HepG2 (cell line): ENCODE data around the gene PFKFB4. TPM values are rescaled to one million over a fixed set of nuclear protein-coding genes. Genes with fewer than 3 reads are reported as not detected.

Source experiments
- ATAC-seq: fragments of 200-7000 bp; cut with Tn5 transposase; 3 replicates; pipeline ENCODE4 v1.9.1; 2020; ENCODE audit warnings: mild to moderate bottlenecking, moderate library complexity
- BruUV-seq: library from RNA; stranded (reverse); fragments of 400-500 nt; replicated peaks from 2 replicates; lab custom pipeline; 2021; lab: Mats Ljungman, UMichigan
- CTCF ChIA-PET: fragments of 300-600 bp; formaldehyde crosslinking; extraction: SDS; loops from one replicate; lab custom pipeline; 2021; ENCODE audit warnings: low total read pairs, inconsistent platforms, low intra/inter-chr PET ratio; lab: Yijun Ruan, JAX
- POLR2A ChIA-PET: fragments of 350-600 bp; sonication (Branson Sonifier 250); formaldehyde crosslinking; loops from one replicate; lab custom pipeline; 2020; ENCODE audit warnings: antibody characterized with exemption, inconsistent platforms; lab: Yijun Ruan, JAX
- DNase-seq: peaks from one replicate; pipeline ENCODE4 v3.0.0-alpha.2; 2015; ENCODE audit warnings: low spot score
- FAIRE-seq: peaks from 3 replicates; lab custom pipeline; 2011; peaks lifted over from hg19 to GRCh38; lab: Jason Lieb, UNC
- H2AFZ ChIP-seq: one replicate; pipeline ENCODE4 v1.6.1; 2011; ENCODE audit warnings: low read length, inconsistent platforms
- H3K27ac ChIP-seq: fragments of 300-600 bp; 3 replicates; pipeline ENCODE4 v1.8.0; 2011; ENCODE audit warnings: mixed run types, mild to moderate bottlenecking, mixed read lengths, low read length, inconsistent platforms; ENCODE audit not compliant: insufficient read depth; ENCODE audit errors: extremely low read length
- H3K27me3 ChIP-seq, 2 experiments: fragments of 200-600 bp in 1 of 2; 2 replicates in 1 of 2; 3 replicates in 1 of 2; pipeline versions ENCODE4 v1.6.0 to v1.8.0; 2011; ENCODE audit warnings: low read length in 2 of 2, mild to moderate bottlenecking in 2 of 2, moderate library complexity in 2 of 2, inconsistent platforms in 1 of 2; ENCODE audit not compliant: insufficient read depth in 2 of 2, control insufficient read depth in 1 of 2
- H3K36me3 ChIP-seq, 2 experiments: fragments of 200-600 bp in 1 of 2; replicated peaks in 1 of 2; 2 replicates in 1 of 2; 3 replicates in 1 of 2; pipeline versions ENCODE4 v1.5.1 to v1.8.0; 2011; ENCODE audit warnings: low read length in 2 of 2, inconsistent platforms in 1 of 2; ENCODE audit not compliant: insufficient read depth in 2 of 2, control insufficient read depth in 1 of 2
- H3K4me1 ChIP-seq: 2 replicates; pipeline ENCODE4 v1.5.1; 2012; ENCODE audit warnings: low read length, inconsistent platforms; ENCODE audit not compliant: insufficient read depth
- H3K4me2 ChIP-seq: 2 replicates; pipeline ENCODE4 v1.6.0; 2011; ENCODE audit warnings: low read depth, low read length, inconsistent platforms
- H3K4me3 ChIP-seq, 3 experiments: fragments of 200-600 bp in 1 of 3; sonication (generic), shearing (Covaris generic) in 1 of 3; replicated peaks in 1 of 3; 2 replicates each; pipeline ENCODE4 v1.5.1; 2011 to 2016; ENCODE audit warnings: low read length in 3 of 3, inconsistent platforms in 2 of 3, low read depth in 2 of 3, mild to moderate bottlenecking in 2 of 3, control low read depth in 1 of 3, mixed read lengths in 1 of 3; ENCODE audit not compliant: insufficient read depth in 1 of 3
- H3K79me2 ChIP-seq: one replicate; pipeline ENCODE4 v1.6.1; 2011; ENCODE audit warnings: low read length, inconsistent platforms; ENCODE audit not compliant: insufficient read depth
- H3K9ac ChIP-seq: 2 replicates; pipeline ENCODE4 v1.6.0; 2011; ENCODE audit warnings: mild to moderate bottlenecking, low read depth, low read length, inconsistent platforms; ENCODE audit not compliant: insufficient read depth
- H3K9me3 ChIP-seq: 2 replicates; pipeline ENCODE4 v1.5.1; 2012; ENCODE audit warnings: mild to moderate bottlenecking, low read length
- H4K20me1 ChIP-seq: 2 replicates; pipeline ENCODE4 v1.6.0; 2011; ENCODE audit warnings: inconsistent platforms, mild to moderate bottlenecking, low read length, moderate library complexity; ENCODE audit not compliant: insufficient read depth
- IKZF1 ChIP-seq: fragments of 450-650 bp; IDR thresholded peaks from 2 replicates; pipeline ENCODE4 v1.7.1; 2016
- MED1 ChIP-seq: sonication (generic); formaldehyde crosslinking; IDR thresholded peaks from 2 replicates; pipeline ENCODE4 v1.4.0; 2020; ENCODE audit warnings: missing genetic modification reagents
- MNT ChIP-seq: fragments of 450-650 bp; IDR thresholded peaks from 2 replicates; pipeline ENCODE4 v1.6.1; 2016
- NR2F2 ChIP-seq: IDR thresholded peaks from 2 replicates; pipeline ENCODE4 v1.6.1; 2012; ENCODE audit warnings: low read depth, inconsistent platforms, borderline replicate concordance
- POLR2A ChIP-seq, 2 experiments: IDR thresholded peaks; 2 replicates each; pipeline ENCODE4 v1.6.1; 2011; ENCODE audit warnings: low read depth in 2 of 2, low read length in 2 of 2, mild to moderate bottlenecking in 1 of 2, moderate library complexity in 1 of 2; ENCODE audit not compliant: insufficient read depth in 1 of 2
- POLR2AphosphoS5 ChIP-seq: IDR thresholded peaks from 2 replicates; pipeline ENCODE4 v1.6.1; 2012; ENCODE audit warnings: low read depth, low read length
- SCMH1 ChIP-seq: sonication (generic); formaldehyde crosslinking; IDR thresholded peaks from 2 replicates; pipeline ENCODE4 v1.9.0; 2021; ENCODE audit warnings: missing genetic modification reagents, mild to moderate bottlenecking, borderline replicate concordance
- SP140L ChIP-seq: sonication (generic); formaldehyde crosslinking; IDR thresholded peaks from 2 replicates; pipeline ENCODE4 v1.4.0; 2020; ENCODE audit warnings: missing genetic modification reagents, borderline replicate concordance
- SPEN ChIP-seq: sonication (generic); formaldehyde crosslinking; IDR thresholded peaks from 2 replicates; pipeline ENCODE4 v1.5.1; 2020; ENCODE audit warnings: low read depth, mild to moderate bottlenecking, missing genetic modification reagents
- ZFP37 ChIP-seq: sonication (generic); formaldehyde crosslinking; IDR thresholded peaks from 2 replicates; pipeline ENCODE4 v1.4.0; 2020; ENCODE audit warnings: missing genetic modification reagents, borderline replicate concordance
- ZNF83 ChIP-seq: sonication (generic); formaldehyde crosslinking; IDR thresholded peaks from 2 replicates; pipeline ENCODE4 v1.4.0; 2020; ENCODE audit warnings: missing genetic modification reagents, mild to moderate bottlenecking, borderline replicate concordance
- WGBS: methylation state at CpG from one replicate; pipeline ENCODE4 v1.1.6; 2017; ENCODE audit warnings: low lambda C conversion rate; 5-methylcytosine and 5-hydroxymethylcytosine counted together
- in situ Hi-C: cut with HindIII; loops from 2 replicates; pipeline ENCODE4 v1.10.0; 2017; ENCODE audit warnings: low pct_unique_long_range_greater_than_20kb; ENCODE audit not compliant: extremely low pct_ligation_motif_present
- intact Hi-C: fragments of 100-400 bp; cut with micrococcal nuclease; formaldehyde crosslinking; loops from one replicate; pipeline ENCODE4 v1.10.0; 2022; ENCODE audit not compliant: unreplicated experiment
- polyA plus RNA-seq, 8 experiments: library from polyadenylated mRNA; depleted of rRNA in 3 of 8; stranded (reverse) in 7 of 8; unstranded in 1 of 8; fragments of >200 nt; fragmentation: Illumina TruSeq in 4 of 8; extraction: Trizol in 4 of 8; gene quantifications; 2 replicates each; pipeline versions ENCODE4 v1.2.1 to v1.2.3, GENCODE V29; 2011 to 2016; ENCODE audit warnings: low read depth in 4 of 8, missing spikeins in 1 of 8, mixed read lengths in 1 of 8; ENCODE audit not compliant: insufficient read depth in 1 of 8
- total RNA-seq, 5 experiments: library from RNA; depleted of rRNA; stranded (reverse); fragments of >200 nt; fragmentation: Illumina TruSeq; extraction: Trizol; gene quantifications; 2 replicates each; pipeline ENCODE4 v1.2.3, GENCODE V29; 2016; ENCODE audit warnings: low read depth in 1 of 5
- TF ChIP-seq, protein P1 (sequence below): sonication (generic); formaldehyde crosslinking; IDR thresholded peaks from 2 replicates; pipeline ENCODE4 v1.4.0; 2020; ENCODE audit warnings: low read depth, mild to moderate bottlenecking, missing genetic modification reagents

Gene PFKFB4
- total and polyA plus RNA-seq, 2 of the 13 experiments (the other 11 are each of a cell fraction or from before 2014, with no cell fraction given), result 7.1 to 103 TPM

DNA sequence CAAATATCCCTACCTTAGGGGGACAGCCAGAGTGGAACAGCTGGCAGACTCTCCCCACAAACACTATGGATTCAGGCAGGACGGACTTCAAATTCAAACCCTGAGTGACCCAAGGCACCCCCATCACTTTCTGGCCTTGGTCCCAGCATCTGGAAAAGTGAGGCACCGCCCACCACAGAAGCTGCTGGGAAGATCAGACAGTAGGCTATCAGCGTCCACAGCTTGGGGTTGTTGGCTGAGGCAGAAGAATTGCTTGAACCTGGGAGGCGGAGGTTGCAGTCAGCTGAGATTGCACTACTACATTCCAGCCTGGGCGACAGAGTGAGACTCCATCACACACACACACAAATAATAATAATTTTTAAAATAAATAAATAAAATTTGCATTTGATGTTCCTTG, 8.5 kb downstream of the PFKFB4 start:
- DNase-seq (no peak), FAIRE-seq (no peak), ATAC-seq (no peak)
- H3K36me3 ChIP-seq, result peaks cover 33 to 79% of the 10 kb centered on the region in 2 experiments
- H3K79me2 ChIP-seq, result peaks cover 26% of the 10 kb centered on the region
- H3K27ac ChIP-seq, result no peak overlapping the region
- POLR2A ChIA-PET, result interaction anchor here (1.5 to 2.1 kb wide), 3 partner anchors 11 to 102 kb away, joined by 4 to 10 read pairs (median 4); partner anchors contain the start of gene ATRIP
- no peak overlapping the region for H3K4me3 ChIP-seq
- WGBS, result 95% methylated on average over 4 of the region's 5 CpGs
- peaks cover 38% of the 10 kb centered on the region for H4K20me1 ChIP-seq
- intact Hi-C loops, result loop anchor here (1.0 to 5.0 kb wide), 2 partner anchors 41 to 83 kb away; no protein-coding TSS in a partner anchor
- H3K4me2 ChIP-seq, result no peak overlapping the region
- H3K9ac ChIP-seq, result no peak overlapping the region
- CTCF ChIA-PET, result interaction anchor here (1.1 to 2.9 kb wide), 4 partner anchors 83 to 275 kb away, joined by 3 to 17 read pairs (median 4); partner anchors contain the start of gene NCKIPSD
- H3K27me3 ChIP-seq, result no peaks in the 10 kb centered on the region
- in situ Hi-C loops, result no loop called here
- H2AFZ ChIP-seq, result no peak overlapping the region
- peaks cover 56% of the 10 kb centered on the region for H3K4me1 ChIP-seq
- no peaks in the 10 kb centered on the region for H3K9me3 ChIP-seq
- TF ChIP-seq NR2F2, result no peak
- no TSS peak for BruUV-seq

GRCh38 chr3:48546203-48546829, 10.3 kb downstream of the PFKFB4 start:
- H3K79me2 ChIP-seq, result peaks cover 9% of the 10 kb centered on the region
- no peak for ATAC-seq
- no TSS peak for BruUV-seq
- POLR2A ChIA-PET, result no interaction called here
- peaks cover 23% of the 10 kb centered on the region for H4K20me1 ChIP-seq
- H3K9me3 ChIP-seq, result no peaks in the 10 kb centered on the region
- no peak overlapping the region for H3K4me2 ChIP-seq
- 100% methylated on average over 4 of the region's 4 CpGs for WGBS
- in situ Hi-C loops (no loop called here), intact Hi-C loops (loop anchor here (5.0 kb wide), 1 partner anchor 39 kb away; no protein-coding TSS in a partner anchor)
- no peak overlapping the region for H3K27ac ChIP-seq
- no peak overlapping the region for H3K4me3 ChIP-seq
- no peak overlapping the region for H2AFZ ChIP-seq
- H3K9ac ChIP-seq, result no peak overlapping the region
- H3K27me3 ChIP-seq, result no peaks in the 10 kb centered on the region
- H3K4me1 ChIP-seq, result peaks cover 38% of the 10 kb centered on the region
- CTCF ChIA-PET, result no interaction called here
- TF ChIP-seq SCMH1 (CRISPR knock-in tag) (no peak), MNT (peak; percentile 96), POLR2AphosphoS5 (0 out of 2 replicates have a peak, but pooled peaks have one; percentile 16), MED1 (CRISPR knock-in tag) (0 out of 2 replicates have a peak, but pooled peaks have one; percentile 18), ZFP37 (CRISPR knock-in tag) (0 out of 2 replicates have a peak, but pooled peaks have one; percentile 26), SPEN (CRISPR knock-in tag) (0 out of 2 replicates have a peak, but pooled peaks have one; percentile 11), SP140L (CRISPR knock-in tag) (no peak), IKZF1 (no peak), ZNF83 (no peak), POLR2A (IDR thresholded peaks at IDR 0.05; ENCODE audit: insufficient read depth in 1 of 2, low read depth in 2 of 2, low read length in 2 of 2) (peak in 1 of 2 experiments; percentile 62; a peak in 2 of 4 replicates)
- TF ChIP-seq, protein P1, sequence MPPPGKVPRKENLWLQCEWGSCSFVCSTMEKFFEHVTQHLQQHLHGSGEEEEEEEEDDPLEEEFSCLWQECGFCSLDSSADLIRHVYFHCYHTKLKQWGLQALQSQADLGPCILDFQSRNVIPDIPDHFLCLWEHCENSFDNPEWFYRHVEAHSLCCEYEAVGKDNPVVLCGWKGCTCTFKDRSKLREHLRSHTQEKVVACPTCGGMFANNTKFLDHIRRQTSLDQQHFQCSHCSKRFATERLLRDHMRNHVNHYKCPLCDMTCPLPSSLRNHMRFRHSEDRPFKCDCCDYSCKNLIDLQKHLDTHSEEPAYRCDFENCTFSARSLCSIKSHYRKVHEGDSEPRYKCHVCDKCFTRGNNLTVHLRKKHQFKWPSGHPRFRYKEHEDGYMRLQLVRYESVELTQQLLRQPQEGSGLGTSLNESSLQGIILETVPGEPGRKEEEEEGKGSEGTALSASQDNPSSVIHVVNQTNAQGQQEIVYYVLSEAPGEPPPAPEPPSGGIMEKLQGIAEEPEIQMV, result no peak
- peaks cover 34 to 78% of the 10 kb centered on the region in 2 experiments for H3K36me3 ChIP-seq
- DNase-seq, result no peak
- FAIRE-seq, result no peak
